Esophagus squamous epithelium (tissue), 5 donors: ENCODE data around the gene ARHGAP12. TPM values are rescaled to one million over a fixed set of nuclear protein-coding genes. Genes with fewer than 3 reads are reported as not detected.

ENCODE experiments used
- DNase-seq: peaks from one replicate; lab custom pipeline; 2025; lab: John Stamatoyannopoulos, UW
- H3K27ac ChIP-seq, 4 donors: fragments of 200-600 bp; sonication (generic); one replicate each; pipeline ENCODE4 v1.5.1; 2016 to 2019; ENCODE audit warnings: mild to moderate bottlenecking in 1 of 4
- H3K27me3 ChIP-seq, 4 donors: fragments of 200-600 bp; sonication (generic); 1 replicate in 3 of 4; 2 replicates in 1 of 4; pipeline versions ENCODE4 v1.5.1 to v1.6.0; 2017 to 2021; ENCODE audit warnings: antibody characterized with exemption in 1 of 4
- H3K36me3 ChIP-seq, 3 donors: fragments of 200-600 bp; sonication (generic); one replicate each; pipeline ENCODE4 v1.5.1; 2016 to 2019
- H3K4me1 ChIP-seq, 3 donors: fragments of 200-600 bp; sonication (generic); one replicate each; pipeline ENCODE4 v1.5.1; 2017 to 2019
- H3K4me3 ChIP-seq, 4 donors: fragments of 200-600 bp; sonication (generic); 1 replicate in 3 of 4; 2 replicates in 1 of 4; pipeline ENCODE4 v1.5.1; 2016 to 2019; ENCODE audit warnings: mild to moderate bottlenecking in 2 of 4, moderate library complexity in 1 of 4
- H3K9me3 ChIP-seq, 3 donors: fragments of 200-600 bp; sonication (generic); one replicate each; pipeline ENCODE4 v1.5.1; 2016 to 2019
- POLR2A ChIP-seq, 4 donors: fragments of 450-650 bp; IDR thresholded peaks; one replicate each; pipeline ENCODE4 v1.6.1; 2017; ENCODE audit warnings: antibody characterized with exemption in 4 of 4, mild to moderate bottlenecking in 4 of 4, moderate library complexity in 3 of 4
- WGBS, 2 donors: methylation state at CpG; one replicate each; pipeline ENCODE4 v1.1.5; 2018; 5-methylcytosine and 5-hydroxymethylcytosine counted together
- intact Hi-C: fragments of 100-400 bp; cut with DNase I; formaldehyde crosslinking; loops from one replicate; pipeline ENCODE4 v1.15.0; 2022
- total RNA-seq, 4 donors: library from RNA; depleted of rRNA; stranded (reverse); fragments of >200 nt; gene quantifications; one replicate each; pipeline ENCODE4 v1.1.0, GENCODE V29; 2016
- TF ChIP-seq, protein P1 (sequence below), 6 experiments: fragments of 450-650 bp in 4 of 6; fragments of 200-600 bp in 2 of 6; sonication (generic) in 2 of 6; IDR thresholded peaks; one replicate each; pipeline ENCODE4 v1.5.1; 2016 to 2019; ENCODE audit warnings: antibody characterized with exemption in 6 of 6, mild to moderate bottlenecking in 4 of 6, moderate library complexity in 4 of 6
- donor health status: DM: yes; HTN: yes; CAD: no.

ARHGAP12 gene
- total RNA-seq, 4 donors from 2014 or later: 8.5 to 31.3 (median 16.9) TPM

DNA sequence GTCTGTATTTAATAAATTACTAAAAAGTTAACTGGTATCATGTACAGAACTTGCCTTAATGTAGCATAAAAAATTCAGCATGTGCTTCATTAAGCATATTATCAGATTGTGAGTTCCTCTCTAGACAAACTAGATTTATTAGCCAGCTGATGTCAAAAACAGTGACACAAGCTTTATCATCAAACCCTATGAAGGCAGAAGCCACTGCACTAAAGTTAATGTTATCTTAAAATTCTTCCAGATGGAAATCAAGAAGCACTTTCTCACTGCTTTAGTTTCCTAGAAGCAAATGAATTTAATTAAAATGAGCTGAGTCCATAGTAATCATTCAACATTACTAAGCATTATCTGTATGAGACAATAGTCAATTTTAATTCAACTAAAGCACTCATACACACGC, 96.4 kb downstream of the ARHGAP12 start:
- 100% methylated on average over 1 of the region's 1 CpG for WGBS, 2 donors

DNA sequence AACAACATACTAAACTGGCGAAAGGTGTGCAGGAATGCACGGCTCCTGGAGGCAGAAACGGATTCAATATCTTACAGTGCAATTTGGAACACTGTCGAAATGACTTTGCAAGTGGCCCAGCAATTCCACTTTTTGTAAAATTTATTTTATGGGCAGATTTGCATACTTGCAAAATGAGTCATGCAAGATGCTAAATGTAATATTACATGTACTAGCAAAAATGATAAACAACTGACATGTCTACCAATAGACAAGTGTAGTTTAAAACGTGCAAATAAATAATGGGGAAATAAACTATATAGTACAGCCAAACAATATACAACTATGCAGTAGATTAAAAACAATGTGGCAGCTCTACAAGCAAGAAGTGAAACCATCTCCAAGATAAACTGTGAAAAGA, 97.7 kb downstream of the ARHGAP12 start:
- intact Hi-C loops: no loop called here

More for the DNA sequence above, 96.4 kb downstream of the ARHGAP12 start:
- DNase-seq: no peak
- H3K4me1 ChIP-seq: no peaks in the 10 kb centered on the region
- H3K4me3 ChIP-seq: no peak overlapping the region
- intact Hi-C loops: no loop called here
- no peak overlapping the region for H3K27ac ChIP-seq
- H3K27me3 ChIP-seq: no peaks in the 10 kb centered on the region
- no peak for TF ChIP-seq POLR2A (IDR thresholded peaks at IDR 0.05)
- TF ChIP-seq, protein P1, sequence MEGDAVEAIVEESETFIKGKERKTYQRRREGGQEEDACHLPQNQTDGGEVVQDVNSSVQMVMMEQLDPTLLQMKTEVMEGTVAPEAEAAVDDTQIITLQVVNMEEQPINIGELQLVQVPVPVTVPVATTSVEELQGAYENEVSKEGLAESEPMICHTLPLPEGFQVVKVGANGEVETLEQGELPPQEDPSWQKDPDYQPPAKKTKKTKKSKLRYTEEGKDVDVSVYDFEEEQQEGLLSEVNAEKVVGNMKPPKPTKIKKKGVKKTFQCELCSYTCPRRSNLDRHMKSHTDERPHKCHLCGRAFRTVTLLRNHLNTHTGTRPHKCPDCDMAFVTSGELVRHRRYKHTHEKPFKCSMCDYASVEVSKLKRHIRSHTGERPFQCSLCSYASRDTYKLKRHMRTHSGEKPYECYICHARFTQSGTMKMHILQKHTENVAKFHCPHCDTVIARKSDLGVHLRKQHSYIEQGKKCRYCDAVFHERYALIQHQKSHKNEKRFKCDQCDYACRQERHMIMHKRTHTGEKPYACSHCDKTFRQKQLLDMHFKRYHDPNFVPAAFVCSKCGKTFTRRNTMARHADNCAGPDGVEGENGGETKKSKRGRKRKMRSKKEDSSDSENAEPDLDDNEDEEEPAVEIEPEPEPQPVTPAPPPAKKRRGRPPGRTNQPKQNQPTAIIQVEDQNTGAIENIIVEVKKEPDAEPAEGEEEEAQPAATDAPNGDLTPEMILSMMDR (IDR thresholded peaks at IDR 0.05): no peak
- no peaks in the 10 kb centered on the region for H3K36me3 ChIP-seq
- no peaks in the 10 kb centered on the region for H3K9me3 ChIP-seq

GRCh38 chr10:31829776-31830175, 98.9 kb downstream of the ARHGAP12 start:
- Histone ChIP-seq H3K27ac (no peak overlapping the region), H3K4me1 (no peaks in the 10 kb centered on the region), H3K4me3 (no peak overlapping the region), H3K36me3 (peaks cover 0 to 17% (median 0%) of the 10 kb centered on the region in 3 donors), H3K27me3 (no peaks in the 10 kb centered on the region), H3K9me3 (no peaks in the 10 kb centered on the region)
- no peak for DNase-seq
- 90 to 100% methylated on average over 1 of the region's 1 CpG for WGBS, 2 donors
- intact Hi-C loops: no loop called here
- TF ChIP-seq, protein P1 (IDR thresholded peaks at IDR 0.05): no peak
- no peak for TF ChIP-seq POLR2A (IDR thresholded peaks at IDR 0.05)

More for the DNA sequence above, 97.7 kb downstream of the ARHGAP12 start:
- peaks cover 0 to 10% (median 0%) of the 10 kb centered on the region in 3 donors for H3K36me3 ChIP-seq
- H3K4me3 ChIP-seq: no peak overlapping the region
- no peak for TF ChIP-seq POLR2A (IDR thresholded peaks at IDR 0.05)
- TF ChIP-seq, protein P1 (IDR thresholded peaks at IDR 0.05): no peak
- DNase-seq: no peak
- H3K27ac ChIP-seq: no peak overlapping the region
- H3K9me3 ChIP-seq: no peaks in the 10 kb centered on the region
- no peaks in the 10 kb centered on the region for H3K4me1 ChIP-seq
- 76 to 80% methylated on average over 5 of the region's 5 CpGs for WGBS, 2 donors
- no peaks in the 10 kb centered on the region for H3K27me3 ChIP-seq

DNA sequence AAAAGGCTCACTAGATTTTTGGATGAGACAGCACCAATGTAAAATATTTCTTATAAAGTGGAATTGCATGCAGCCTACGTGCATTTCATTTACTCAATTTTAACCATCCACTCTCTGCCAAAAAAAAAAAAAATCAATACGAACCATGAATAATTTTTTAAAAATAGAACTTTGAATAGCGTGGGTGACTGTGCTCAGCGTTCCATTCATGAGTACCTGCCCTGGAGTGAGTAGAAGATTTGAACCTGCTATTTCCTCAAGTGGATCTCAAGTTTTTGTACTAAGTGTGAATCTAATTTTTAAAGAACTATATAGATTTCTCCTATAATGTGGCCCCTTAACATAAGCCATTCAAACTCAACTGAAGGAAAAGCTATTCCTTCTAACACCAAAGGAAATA, 105.3 kb downstream of the ARHGAP12 start:
- intact Hi-C loops: no loop called here
- H3K27ac ChIP-seq: no peak overlapping the region
- TF ChIP-seq, protein P1 (IDR thresholded peaks at IDR 0.05): no peak
- TF ChIP-seq POLR2A (IDR thresholded peaks at IDR 0.05): no peak
- no peak for DNase-seq
- H3K36me3 ChIP-seq: peaks cover 0 to 36% (median 0%) of the 10 kb centered on the region in 3 donors
- no peaks in the 10 kb centered on the region for H3K27me3 ChIP-seq
- H3K4me3 ChIP-seq: no peak overlapping the region
- 79 to 92% methylated on average over 4 of the region's 4 CpGs for WGBS, 2 donors
- H3K9me3 ChIP-seq: no peaks in the 10 kb centered on the region
- H3K4me1 ChIP-seq: no peaks in the 10 kb centered on the region

DNA sequence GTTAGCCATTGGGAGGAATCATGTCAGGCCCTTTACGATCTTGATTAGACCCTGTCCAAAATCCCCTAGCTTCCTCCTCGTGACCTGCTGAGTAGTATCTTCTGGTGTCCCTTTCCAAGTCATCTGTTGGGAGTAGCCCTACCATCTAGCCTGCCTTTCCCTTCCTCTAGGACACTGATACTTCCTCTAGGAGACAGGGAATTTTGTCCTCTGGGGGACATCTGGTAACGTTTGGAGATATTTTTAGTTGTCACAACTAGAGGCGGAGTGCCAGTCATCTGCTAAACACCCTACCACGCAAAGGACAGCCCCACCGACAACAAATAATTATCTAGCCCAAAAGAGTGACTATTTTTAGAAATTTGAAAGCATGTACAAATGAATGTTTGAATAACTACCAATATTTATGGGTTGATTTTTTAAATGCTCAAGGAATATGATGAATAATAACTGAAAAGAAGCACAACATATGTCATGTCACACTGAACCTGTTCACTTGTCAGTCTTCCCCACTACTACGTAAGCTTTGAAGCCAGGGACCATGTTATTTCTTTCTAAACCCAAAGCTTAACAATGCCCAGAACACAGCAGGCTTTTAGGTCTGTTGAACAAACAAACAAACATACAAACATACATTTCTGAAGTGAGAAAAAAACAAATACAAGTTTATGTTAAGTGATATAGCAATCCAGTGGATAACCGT, 105.9 kb downstream of the ARHGAP12 start:
- 82% methylated on average over 8 of the region's 8 CpGs for WGBS, 2 donors
- H3K36me3 ChIP-seq: peaks cover 0 to 36% (median 0%) of the 10 kb centered on the region in 3 donors
- no peak overlapping the region for H3K4me3 ChIP-seq
- intact Hi-C loops: no loop called here
- H3K27ac ChIP-seq: no peak overlapping the region
- TF ChIP-seq, protein P1 (IDR thresholded peaks at IDR 0.05): no peak
- no peak for TF ChIP-seq POLR2A (IDR thresholded peaks at IDR 0.05)
- H3K4me1 ChIP-seq: no peaks in the 10 kb centered on the region
- no peaks in the 10 kb centered on the region for H3K9me3 ChIP-seq
- H3K27me3 ChIP-seq: no peaks in the 10 kb centered on the region
- no peak for DNase-seq
